Dedifferentiated amniotic fluid mesenchymal stem cell (primary cell): ENCODE measurements around the gene AK3.
"Not testable (repeated sequence)": the region's sequence is repeated elsewhere in the genome, so short reads cannot be mapped to it uniquely, and the experiment has no call there.

Source experiments
- DNase-seq: peaks from one replicate; pipeline ENCODE4 v3.0.0-alpha.2; 2016; ENCODE audit errors: extremely low spot score

The AK3 gene

GRCh38 chr9:4740638-4741364 lies at the start of gene AK3:
Gene AK3 (minus strand): TSS chr9:4741202. CDS start chr9:4741087, 115 bp downstream.
- DNase-seq: peak; percentile 59

DNA sequence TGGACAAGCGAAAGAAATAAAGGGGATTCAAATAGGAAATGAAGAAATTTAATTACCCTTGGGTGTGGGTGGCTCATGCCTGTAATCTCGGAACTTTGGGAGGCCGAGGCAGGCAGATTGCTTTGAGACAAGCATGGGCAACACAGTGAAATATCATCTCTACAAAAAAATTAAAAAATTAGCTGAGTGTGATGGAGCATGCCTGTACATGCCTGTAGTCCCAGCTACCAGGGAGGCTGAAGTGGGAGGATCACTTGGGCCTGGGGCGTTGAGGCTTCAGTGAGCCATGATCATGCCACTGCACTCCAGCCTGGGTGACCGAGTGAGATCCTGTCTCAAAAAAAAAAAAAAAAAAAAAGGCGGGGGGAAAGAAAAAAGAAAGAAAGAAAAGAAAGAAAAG lies 47.7 kb upstream of the AK3 start:
- DNase-seq: no peak

GRCh38 chr9:4787876-4788275 lies 46.9 kb upstream of the AK3 start:
- no peak for DNase-seq

GRCh38 chr9:4786599-4786998 lies 45.6 kb upstream of the AK3 start:
- DNase-seq: no peak

DNA sequence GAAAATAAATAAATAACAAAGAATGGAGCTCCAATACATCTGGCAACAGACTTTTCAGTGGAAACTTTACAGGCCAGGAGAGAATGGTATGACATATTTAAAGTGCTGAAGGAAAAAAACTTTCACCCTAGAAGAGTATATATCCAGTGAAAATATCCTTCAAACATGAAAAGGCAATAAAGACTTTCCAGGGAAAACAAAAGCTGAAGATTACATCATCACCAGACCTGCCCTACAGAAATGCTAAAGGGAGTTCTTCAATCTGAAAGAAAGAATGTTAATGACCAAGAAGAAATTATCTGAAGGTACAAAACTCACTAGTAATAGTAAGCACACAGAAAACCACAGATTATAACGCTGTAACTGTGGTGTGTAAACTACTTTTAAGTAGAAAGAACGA lies 43.4 kb upstream of the AK3 start:
- DNase-seq: no peak

GRCh38 chr9:4783191-4783590 lies 42.2 kb upstream of the AK3 start:
- DNase-seq: not testable (repeated sequence)

DNA sequence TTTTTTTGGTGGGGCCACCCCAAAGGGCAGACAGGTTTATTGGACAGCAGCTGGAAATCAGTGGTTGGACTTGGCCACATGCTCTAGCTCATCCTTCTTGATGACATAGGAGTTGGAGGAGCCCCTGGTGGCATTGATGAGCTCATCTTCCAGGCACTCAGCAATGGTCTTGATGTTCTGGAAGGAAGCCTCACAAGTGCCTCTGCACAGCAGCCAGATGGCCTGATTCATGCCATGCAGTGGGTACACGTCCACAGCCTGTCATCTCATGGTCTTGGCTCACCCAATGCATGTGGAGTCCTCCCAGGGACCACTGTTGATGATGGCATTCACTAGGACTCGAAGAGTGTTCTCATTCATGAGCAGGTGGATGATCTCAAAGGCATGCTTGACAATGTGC lies 40.4 kb upstream of the AK3 start:
- DNase-seq: no peak

- no peak for DNase-seq
Observed at GRCh38 chr9:4780651-4781050, 39.6 kb upstream of the AK3 start.

DNA sequence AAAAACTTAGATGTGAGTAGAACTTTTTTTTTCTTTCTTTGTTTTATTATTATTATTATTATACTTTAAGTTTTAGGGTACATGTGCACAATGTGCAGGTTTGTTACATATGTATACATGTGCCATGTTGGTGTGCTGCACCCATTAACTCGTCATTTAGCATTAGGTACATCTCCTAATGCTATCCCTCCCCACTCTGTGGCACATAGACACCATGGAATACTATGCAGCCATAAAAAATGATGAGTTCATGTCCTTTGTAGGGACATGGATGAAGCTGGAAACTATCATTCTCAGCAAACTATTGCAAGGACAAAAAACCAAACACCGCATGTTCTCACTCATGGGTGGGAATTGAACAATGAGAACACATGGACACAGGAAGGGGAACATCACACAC lies 34.0 kb upstream of the AK3 start:
- not testable (repeated sequence) for DNase-seq

DNA sequence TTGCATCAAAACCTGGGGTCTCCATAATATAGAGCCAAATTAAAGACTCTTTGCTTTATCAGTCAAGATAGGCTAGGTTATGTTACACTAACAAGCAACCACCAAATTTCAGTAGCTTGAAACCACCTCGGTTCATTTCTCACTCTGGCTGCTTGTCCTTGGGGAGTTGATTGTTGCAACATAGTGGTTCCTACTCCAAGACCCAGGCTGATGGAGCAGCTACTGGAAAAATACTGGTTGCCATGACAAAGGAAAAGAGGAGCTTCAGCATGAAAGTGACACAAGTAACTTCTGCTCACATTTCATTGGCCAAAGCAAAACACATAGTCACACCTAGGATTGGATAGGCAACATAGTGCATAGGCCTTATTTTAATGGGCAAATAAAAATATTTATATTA lies 33.2 kb upstream of the AK3 start:
- DNase-seq: no peak

DNA sequence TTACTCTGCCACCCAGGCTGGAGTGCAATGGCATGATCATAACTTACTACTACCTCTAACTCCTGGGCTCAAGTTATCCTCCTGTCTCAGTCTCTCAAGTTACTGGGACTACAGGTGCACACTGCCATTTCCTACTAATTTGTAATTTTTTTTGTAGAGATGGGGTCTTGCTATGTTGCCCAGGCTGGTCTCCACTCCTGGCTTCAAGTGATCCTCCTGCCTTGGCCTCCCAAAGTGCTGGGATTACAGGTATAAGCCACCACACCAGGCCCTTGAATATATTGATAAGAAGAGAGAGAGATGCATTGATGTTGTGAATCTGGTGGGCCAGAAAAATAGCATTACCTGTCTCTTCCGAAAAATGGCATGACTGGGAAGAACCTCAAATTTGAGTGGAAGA lies 30.8 kb upstream of the AK3 start:
- no peak for DNase-seq

DNA sequence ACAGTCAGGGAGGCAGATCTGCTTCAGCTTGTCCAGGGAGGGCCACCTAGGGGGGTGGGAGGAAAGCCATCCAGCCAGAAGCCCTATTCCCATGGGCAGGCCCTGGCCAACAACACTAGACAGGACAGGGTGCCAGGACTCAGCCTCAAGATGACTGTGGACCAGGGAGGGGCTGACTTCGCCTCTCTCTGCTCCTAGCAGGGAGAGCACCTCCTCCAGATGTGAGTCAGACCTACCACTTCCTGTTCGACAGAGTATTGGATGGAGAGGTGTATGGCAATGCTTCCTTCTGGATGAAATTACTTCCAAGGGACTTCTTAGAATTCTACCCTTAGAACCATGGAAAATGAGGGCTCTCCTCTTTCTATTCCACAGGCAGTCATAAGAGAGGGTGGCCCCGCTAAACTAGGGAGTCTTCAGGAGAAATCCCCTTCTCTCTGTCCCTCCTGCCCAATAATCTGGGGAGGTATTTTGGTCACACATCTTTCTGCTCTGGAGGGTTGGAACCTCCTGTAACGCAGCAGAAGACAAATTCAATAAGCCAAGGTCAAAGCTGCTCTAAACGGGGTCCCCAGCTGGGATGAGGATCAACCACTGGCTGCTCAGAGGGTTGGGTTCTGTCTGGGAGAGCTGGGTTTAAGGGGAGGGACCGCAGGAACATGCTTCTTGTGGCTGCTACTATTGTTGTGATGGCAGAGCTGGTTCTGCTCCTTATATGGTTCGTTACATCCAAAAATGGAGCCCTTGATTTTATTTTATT lies 28.5 kb upstream of the AK3 start:
- no peak for DNase-seq

DNA sequence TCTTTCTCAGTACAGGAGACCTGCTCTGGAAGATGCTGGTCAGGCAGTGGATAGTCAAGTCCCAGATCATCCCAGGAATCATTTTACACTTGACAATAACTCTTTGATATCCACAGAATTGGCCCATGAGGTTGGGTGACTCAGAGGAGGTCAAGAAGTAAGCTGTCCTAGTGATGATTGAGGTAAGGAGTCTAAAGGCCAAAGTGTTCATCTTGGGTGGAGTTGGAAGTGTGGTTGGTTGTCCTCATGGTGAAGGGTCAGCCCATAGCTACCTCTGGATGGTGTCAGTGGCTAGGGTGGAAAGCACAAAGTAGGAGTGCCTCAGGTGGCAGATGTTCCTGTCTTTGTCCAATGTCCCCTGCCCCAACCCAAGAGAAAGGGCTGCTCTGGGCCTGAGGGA lies 27.7 kb upstream of the AK3 start:
- DNase-seq: no peak

DNA sequence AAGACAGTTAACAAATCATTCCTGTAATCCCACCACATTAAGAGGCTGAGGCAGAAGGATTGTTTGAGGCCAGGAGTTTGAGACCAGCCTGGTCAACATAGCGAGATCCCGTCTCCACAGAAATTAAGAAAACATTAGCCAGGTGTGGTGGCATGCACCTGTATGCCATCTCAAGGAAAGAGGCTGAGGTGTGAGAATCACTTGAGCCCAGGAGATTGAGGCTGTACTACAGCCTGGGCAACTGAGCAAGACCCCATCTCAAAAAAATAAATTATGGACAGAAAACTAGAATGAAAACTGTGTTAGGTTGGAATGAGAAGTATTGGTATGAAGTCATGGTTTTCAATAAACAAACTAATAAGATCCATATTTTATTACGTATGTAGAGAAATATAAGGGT lies 23.0 kb upstream of the AK3 start:
- no peak for DNase-seq

DNA sequence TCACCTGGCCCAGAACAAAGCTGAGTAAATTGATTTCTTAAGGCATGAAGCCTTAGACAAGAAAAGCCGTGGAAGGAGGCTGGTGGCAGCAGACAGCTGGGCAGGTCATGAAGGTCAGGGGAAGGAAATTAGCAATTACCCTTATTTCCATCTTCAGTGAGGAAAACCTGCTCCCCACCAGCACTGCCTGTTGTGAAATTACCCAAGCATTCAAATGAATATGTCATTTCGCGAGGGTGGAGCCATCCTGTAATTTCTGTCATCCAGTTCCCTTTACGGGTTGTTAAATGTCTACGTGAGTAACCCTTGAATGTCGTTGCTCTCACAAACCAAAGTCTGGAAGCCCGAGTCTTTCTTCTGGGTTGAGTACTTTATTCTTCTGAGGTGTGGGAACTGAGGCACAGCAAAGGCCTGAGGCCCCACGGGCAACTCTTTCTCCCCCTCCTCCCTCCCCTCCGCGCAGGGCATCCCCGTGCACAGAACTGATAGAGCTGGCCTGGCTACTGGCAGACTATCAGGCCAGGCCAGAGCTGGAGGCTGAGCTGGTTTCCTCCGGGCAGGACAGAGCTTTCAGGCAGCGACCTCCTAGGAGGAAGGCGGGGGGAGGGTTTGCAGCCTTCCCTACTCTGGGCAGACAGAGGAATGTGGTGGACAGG lies 22.0 kb upstream of the AK3 start:
- DNase-seq: no peak

- peak; percentile 36 for DNase-seq
Observed at GRCh38 chr9:4762108-4762885, 21.3 kb upstream of the AK3 start.

DNA sequence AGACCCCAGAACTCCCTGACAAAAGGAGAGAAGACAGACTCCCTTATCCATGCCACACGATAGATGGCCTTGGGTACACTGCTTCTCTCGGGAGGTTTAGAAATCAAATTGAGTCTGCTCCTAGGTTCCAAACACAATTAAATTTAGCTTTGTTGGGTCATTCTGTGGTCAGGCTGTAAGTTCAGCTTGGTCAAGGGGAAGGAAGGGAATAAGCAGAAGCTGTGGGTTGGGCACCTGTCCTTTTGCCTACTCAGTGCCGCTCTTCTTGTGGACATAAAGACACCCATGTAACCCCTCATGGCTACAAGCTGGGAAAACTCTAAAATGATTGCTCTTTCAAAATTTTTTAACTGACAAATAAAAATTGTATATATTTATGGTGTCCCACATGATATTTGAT lies 19.1 kb upstream of the AK3 start:
- DNase-seq: no peak

DNA sequence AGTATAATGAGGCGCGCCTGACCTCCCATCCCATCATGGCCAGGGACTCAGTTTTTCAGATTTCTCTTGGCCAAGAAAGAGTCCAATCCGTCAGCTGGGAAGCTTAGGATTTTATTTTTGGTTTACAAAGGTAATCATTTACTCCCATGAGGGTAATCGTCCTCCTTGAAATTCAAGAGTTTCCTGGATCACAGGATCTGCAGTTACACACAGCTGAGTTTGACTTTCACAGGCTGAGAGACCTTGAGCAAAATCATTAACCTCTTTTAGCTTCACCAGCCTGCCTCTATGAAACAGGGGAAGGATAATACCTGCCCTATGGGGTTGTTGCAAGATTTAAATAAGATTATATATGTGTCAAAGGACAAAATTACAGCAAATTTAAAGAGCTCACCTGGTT lies 15.4 kb upstream of the AK3 start:
- no peak for DNase-seq

- no peak for DNase-seq
Observed at GRCh38 chr9:4755026-4755609, 14.1 kb upstream of the AK3 start.

DNA sequence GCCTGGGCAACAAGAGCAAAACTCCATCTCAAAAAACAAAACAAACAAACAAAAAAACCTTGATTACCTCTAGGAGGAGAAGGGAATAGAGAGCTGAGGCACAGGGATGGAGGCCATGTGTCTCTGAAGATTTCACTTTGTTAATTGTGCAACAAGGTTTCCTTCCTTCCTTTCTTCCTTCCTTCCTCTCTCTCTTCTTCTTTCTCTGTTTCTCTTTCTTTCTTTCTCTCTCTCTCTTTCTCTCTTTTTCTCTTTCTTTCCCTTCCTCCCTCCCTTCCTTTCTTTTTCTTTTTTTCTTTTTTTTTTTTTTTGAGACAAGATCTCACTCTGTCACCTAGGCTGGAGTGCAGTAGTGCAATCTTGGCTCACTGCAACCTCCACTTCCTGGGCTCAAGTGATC lies 13.5 kb upstream of the AK3 start:
- not testable (repeated sequence) for DNase-seq

- peak; percentile 44 for DNase-seq
Observed at GRCh38 chr9:4750023-4750673, 9.1 kb upstream of the AK3 start.
